ENCODE measurements around the gene LRWD1.
"Not testable (repeated sequence)": the region's sequence is repeated elsewhere in the genome, so short reads cannot be mapped to it uniquely, and the experiment has no call there.

LRWD1 gene

DNA sequence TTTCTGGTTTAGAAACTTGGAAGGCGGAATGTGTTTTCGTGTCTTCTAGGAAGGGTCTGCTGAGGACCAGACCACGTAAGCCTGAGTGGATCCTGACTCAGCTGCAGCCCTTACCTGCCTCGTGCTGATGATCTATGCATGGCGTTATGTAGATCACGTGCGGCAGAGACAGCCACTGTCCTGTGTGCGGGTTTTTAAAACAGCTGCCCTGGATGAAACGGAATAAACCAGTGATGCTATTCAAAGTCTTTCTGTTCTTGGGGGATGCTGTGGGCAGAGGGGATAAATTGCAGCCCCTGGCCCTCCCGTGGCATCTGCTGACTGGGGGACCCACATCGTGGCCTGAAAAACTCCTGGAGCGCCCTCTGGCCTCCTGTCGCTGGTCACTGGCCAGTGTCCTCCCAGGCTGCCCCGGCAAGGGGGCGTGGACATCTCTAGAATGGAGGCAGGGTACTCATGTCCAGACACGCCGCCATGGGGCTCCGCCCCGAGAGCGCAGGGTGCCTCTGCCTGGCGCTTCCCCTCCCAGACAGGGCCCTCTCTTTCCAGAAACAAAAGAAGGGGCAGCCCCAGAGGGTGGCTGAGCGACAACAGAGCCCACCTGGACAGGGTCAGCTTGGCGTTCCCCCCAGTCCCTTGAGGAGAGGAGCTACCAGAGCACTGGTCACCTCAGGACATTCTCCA lies 13.3 kb upstream of the LRWD1 start:
- TF ChIP-seq, protein P1, sequence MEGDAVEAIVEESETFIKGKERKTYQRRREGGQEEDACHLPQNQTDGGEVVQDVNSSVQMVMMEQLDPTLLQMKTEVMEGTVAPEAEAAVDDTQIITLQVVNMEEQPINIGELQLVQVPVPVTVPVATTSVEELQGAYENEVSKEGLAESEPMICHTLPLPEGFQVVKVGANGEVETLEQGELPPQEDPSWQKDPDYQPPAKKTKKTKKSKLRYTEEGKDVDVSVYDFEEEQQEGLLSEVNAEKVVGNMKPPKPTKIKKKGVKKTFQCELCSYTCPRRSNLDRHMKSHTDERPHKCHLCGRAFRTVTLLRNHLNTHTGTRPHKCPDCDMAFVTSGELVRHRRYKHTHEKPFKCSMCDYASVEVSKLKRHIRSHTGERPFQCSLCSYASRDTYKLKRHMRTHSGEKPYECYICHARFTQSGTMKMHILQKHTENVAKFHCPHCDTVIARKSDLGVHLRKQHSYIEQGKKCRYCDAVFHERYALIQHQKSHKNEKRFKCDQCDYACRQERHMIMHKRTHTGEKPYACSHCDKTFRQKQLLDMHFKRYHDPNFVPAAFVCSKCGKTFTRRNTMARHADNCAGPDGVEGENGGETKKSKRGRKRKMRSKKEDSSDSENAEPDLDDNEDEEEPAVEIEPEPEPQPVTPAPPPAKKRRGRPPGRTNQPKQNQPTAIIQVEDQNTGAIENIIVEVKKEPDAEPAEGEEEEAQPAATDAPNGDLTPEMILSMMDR (IDR thresholded peaks at IDR 0.05; ENCODE audit: borderline replicate concordance, insufficient read depth, low read depth, low read length): no peak
- H3K4me3 ChIP-seq (ENCODE audit: low read depth, low read length): no peak overlapping the region

- TF ChIP-seq, protein P1 (IDR thresholded peaks at IDR 0.05; ENCODE audit: borderline replicate concordance, insufficient read depth, low read depth, low read length): no peak
- no peak overlapping the region for H3K4me3 ChIP-seq (ENCODE audit: low read depth, low read length)
Observed at GRCh38 chr7:102452451-102452850, 12.3 kb upstream of the LRWD1 start.

DNA sequence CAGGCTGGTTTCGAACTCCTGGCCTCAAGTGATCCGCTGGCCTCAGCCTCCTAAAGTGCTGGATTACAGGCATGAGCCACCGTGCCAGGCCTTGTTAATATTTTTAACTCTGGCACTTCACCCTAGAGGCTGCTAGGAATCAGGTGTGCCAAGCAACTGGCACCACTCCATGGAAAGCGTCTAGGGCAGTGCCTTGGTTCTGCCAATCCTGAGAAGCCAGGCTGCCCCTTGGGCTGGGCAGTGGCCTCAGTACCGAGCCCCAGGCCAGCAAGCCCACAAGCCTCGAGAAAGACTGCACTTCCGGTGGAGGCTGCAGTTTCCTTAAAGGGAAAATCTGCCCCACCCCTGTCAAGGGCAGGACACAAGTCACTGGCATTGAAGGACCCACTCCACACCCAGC lies 11.5 kb upstream of the LRWD1 start:
- TF ChIP-seq, protein P1 (IDR thresholded peaks at IDR 0.05; ENCODE audit: borderline replicate concordance, insufficient read depth, low read depth, low read length): no peak

GRCh38 chr7:102454468-102454867 lies 10.3 kb upstream of the LRWD1 start:
- TF ChIP-seq, protein P1 (IDR thresholded peaks at IDR 0.05; ENCODE audit: borderline replicate concordance, insufficient read depth, low read depth, low read length): no peak
- no peak overlapping the region for H3K4me3 ChIP-seq (ENCODE audit: low read depth, low read length)

More for the DNA sequence above, 11.5 kb upstream of the LRWD1 start:
- H3K4me3 ChIP-seq (ENCODE audit: low read depth, low read length): no peak overlapping the region

DNA sequence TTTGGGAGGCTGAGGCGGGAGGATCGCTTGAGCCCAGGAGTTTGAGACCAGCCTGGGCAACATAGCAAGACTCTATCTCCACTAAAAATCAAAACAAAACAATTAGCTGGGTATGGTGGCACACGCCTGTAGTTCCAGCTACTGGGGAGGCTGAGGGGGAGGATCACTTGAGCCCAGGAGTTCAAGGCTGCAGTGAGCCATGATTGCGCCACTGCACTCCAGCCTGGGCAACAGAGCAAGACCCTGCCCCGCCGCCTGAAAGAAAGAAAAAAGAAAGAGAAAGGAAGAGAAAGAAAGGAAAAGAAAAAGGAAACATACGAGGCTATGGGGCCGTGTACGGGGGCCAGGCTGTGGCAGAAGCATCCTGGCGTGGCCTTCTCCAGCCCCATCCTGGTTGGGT lies 9.9 kb upstream of the LRWD1 start:
- H3K4me3 ChIP-seq (ENCODE audit: low read depth, low read length): not testable (repeated sequence)

DNA sequence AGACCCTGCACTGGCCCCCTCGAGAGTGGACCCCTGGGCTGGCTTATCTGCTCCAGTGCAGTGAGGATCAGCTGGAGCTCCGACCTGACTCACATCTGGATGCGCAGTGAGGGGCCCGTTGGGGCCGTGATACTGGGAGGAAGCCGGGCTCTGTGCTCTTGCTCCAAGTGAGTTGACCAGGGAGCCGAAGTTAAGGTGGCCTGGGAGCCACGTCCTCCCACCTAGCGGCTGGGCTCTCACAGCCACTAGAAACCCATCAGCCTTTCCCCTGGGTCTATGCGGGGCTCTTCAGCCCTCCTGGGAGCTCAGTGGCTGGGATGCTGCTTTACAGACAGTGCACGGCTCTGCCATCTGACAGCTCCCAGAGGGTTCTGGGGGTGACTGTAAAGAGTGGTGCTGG lies 9.2 kb upstream of the LRWD1 start:
- TF ChIP-seq, protein P1 (IDR thresholded peaks at IDR 0.05; ENCODE audit: borderline replicate concordance, insufficient read depth, low read depth, low read length): no peak
- no peak overlapping the region for H3K4me3 ChIP-seq (ENCODE audit: low read depth, low read length)

GRCh38 chr7:102456327-102456726 lies 8.5 kb upstream of the LRWD1 start:
- H3K4me3 ChIP-seq (ENCODE audit: low read depth, low read length): no peak overlapping the region
- TF ChIP-seq, protein P1 (IDR thresholded peaks at IDR 0.05; ENCODE audit: borderline replicate concordance, insufficient read depth, low read depth, low read length): no peak

Data from GM12875 (cell line).